ENCODE measurements around the gene RAB11FIP3. TPM values are rescaled to one million over a fixed set of nuclear protein-coding genes. Genes with fewer than 3 reads are reported as not detected.

Gene RAB11FIP3
- total and polyA plus RNA-seq, 2 of the 13 experiments (the other 11 are each of a cell fraction or from before 2014, with no cell fraction given): 34.3 to 57.6 TPM

- TF ChIP-seq ZNF563 (CRISPR knock-in tag; IDR thresholded peaks at IDR 0.05) (peak; percentile 72), ARNT2 (CRISPR knock-in tag; IDR thresholded peaks at IDR 0.05; ENCODE audit: low read depth) (peak; percentile 79), ZNF547 (CRISPR knock-in tag; IDR thresholded peaks at IDR 0.05) (peak; percentile 84), ZFYVE20 (CRISPR knock-in tag; IDR thresholded peaks at IDR 0.05; ENCODE audit: borderline replicate concordance, low read depth) (0 out of 2 replicates have a peak, but pooled peaks have one; percentile 78), ZNF143 (CRISPR knock-in tag; IDR thresholded peaks at IDR 0.05) (peak; percentile 91), CENPT (CRISPR knock-in tag; IDR thresholded peaks at IDR 0.05; ENCODE audit: low read depth) (0 out of 2 replicates have a peak, but pooled peaks have one; percentile 41), ATF7-NPFF (CRISPR knock-in tag; IDR thresholded peaks at IDR 0.05; ENCODE audit: low read depth) (peak; percentile 48; the same call in 1 of the 2 replicates), SRSF1 (optimal IDR thresholded peaks at IDR 0.05; ENCODE audit: low read depth, low read length) (peak; percentile 15), POLR2A (IDR thresholded peaks at IDR 0.05; ENCODE audit: insufficient read depth in 1 of 2, low read depth in 2 of 2, low read length in 2 of 2) (peak; percentile 46 to 82), KLF6 (CRISPR knock-in tag; IDR thresholded peaks at IDR 0.05) (0 out of 2 replicates have a peak, but pooled peaks have one; percentile 31), PHF8 (CRISPR knock-in tag; IDR thresholded peaks at IDR 0.05) (peak; percentile 96), SAP130 (CRISPR knock-in tag; IDR thresholded peaks at IDR 0.05; ENCODE audit: low read depth) (peak; percentile 75), SRF (IDR thresholded peaks at IDR 0.05; ENCODE audit: low read depth, low read length) (no peak), ZNF746 (CRISPR knock-in tag; IDR thresholded peaks at IDR 0.05) (no peak), FOXO1 (CRISPR knock-in tag; IDR thresholded peaks at IDR 0.05) (peak; percentile 2; the same call in 1 of the 2 replicates), SIX1 (CRISPR knock-in tag; IDR thresholded peaks at IDR 0.05; ENCODE audit: borderline replicate concordance) (no peak), ZNF773 (CRISPR knock-in tag; IDR thresholded peaks at IDR 0.05; ENCODE audit: borderline replicate concordance) (peak; percentile 34; the same call in 1 of the 2 replicates), RARG (CRISPR knock-in tag; IDR thresholded peaks at IDR 0.05; ENCODE audit: low read depth) (no peak), TCF12 (IDR thresholded peaks at IDR 0.05) (no peak), TCF12 (CRISPR knock-in tag; IDR thresholded peaks at IDR 0.05) (peak; percentile 87; the same call in 1 of the 2 replicates), RXRB (CRISPR knock-in tag; IDR thresholded peaks at IDR 0.05; ENCODE audit: borderline replicate concordance) (no peak), REXO4 (CRISPR knock-in tag; IDR thresholded peaks at IDR 0.05; ENCODE audit: borderline replicate concordance) (no peak), ZNF451 (CRISPR knock-in tag; IDR thresholded peaks at IDR 0.05) (no peak; the same call in none of the 2 replicates), ZNF256 (CRISPR knock-in tag; conservative IDR thresholded peaks at IDR 0.05) (no peak), MTF1 (CRISPR knock-in tag; IDR thresholded peaks at IDR 0.05) (peak; percentile 58; the same call in 1 of the 2 replicates), SP140L (CRISPR knock-in tag; IDR thresholded peaks at IDR 0.05; ENCODE audit: borderline replicate concordance) (no peak), ZNF790 (CRISPR knock-in tag; IDR thresholded peaks at IDR 0.05; ENCODE audit: borderline replicate concordance) (no peak), ZNF543 (CRISPR knock-in tag; IDR thresholded peaks at IDR 0.05) (0 out of 2 replicates have a peak, but pooled peaks have one; percentile 18), FOXA3 (CRISPR knock-in tag; IDR thresholded peaks at IDR 0.05) (peak; percentile 11; the same call in 1 of the 2 replicates), SMAD1 (CRISPR knock-in tag; IDR thresholded peaks at IDR 0.05; ENCODE audit: borderline replicate concordance, low read depth) (no peak), ZC3H13 (CRISPR knock-in tag; IDR thresholded peaks at IDR 0.05) (peak; percentile 15; the same call in 1 of the 2 replicates), NFIB (CRISPR knock-in tag; IDR thresholded peaks at IDR 0.05; ENCODE audit: borderline replicate concordance) (no peak), ZSCAN31 (CRISPR knock-in tag; IDR thresholded peaks at IDR 0.05; ENCODE audit: low read depth) (peak; percentile 42; the same call in 1 of the 2 replicates), HOXA9 (CRISPR knock-in tag; IDR thresholded peaks at IDR 0.05; ENCODE audit: borderline replicate concordance) (no peak)
Observed at GRCh38 chr16:527015-527903, 101.8 kb downstream of the RAB11FIP3 start, which contains the start of gene CAPN15 (continued).
